Kidney epithelial cell (primary cell): ENCODE measurements around the gene DDX42. TPM values are rescaled to one million over a fixed set of nuclear protein-coding genes. Genes with fewer than 3 reads are reported as not detected.

Experiments
- DNase-seq: peaks from one replicate; pipeline ENCODE4 v3.0.0-alpha.2; 2010; ENCODE audit warnings: low read depth
- H3K27me3 ChIP-seq: 2 replicates; pipeline ENCODE4 v1.6.0; 2011; ENCODE audit warnings: low read length; ENCODE audit not compliant: control insufficient read depth, insufficient read depth
- H3K36me3 ChIP-seq: 2 replicates; pipeline ENCODE4 v1.5.1; 2011; ENCODE audit warnings: low read length; ENCODE audit not compliant: control insufficient read depth, insufficient read depth
- H3K4me3 ChIP-seq: 2 replicates; pipeline ENCODE4 v1.5.1; 2011; ENCODE audit warnings: low read depth, mild to moderate bottlenecking, control low read depth, low read length
- CTCF ChIP-seq: IDR thresholded peaks from 2 replicates; pipeline ENCODE4 v1.5.1; 2011; ENCODE audit warnings: mild to moderate bottlenecking, moderate library complexity, low read length, control low read depth, inconsistent platforms; ENCODE audit not compliant: insufficient read depth, poor library complexity, severe bottlenecking
- total RNA-seq: library from RNA; depleted of rRNA; stranded (reverse); fragments of >200 nt; gene quantifications from 2 replicates; pipeline ENCODE4 v1.2.3, GENCODE V29; 2015

DDX42 gene
- total RNA-seq, 1 donor from 2014 or later = 55.7 TPM

GRCh38 chr17:63751806-63752205, 22.2 kb upstream of the DDX42 start:
- no peaks in the 10 kb centered on the region for H3K27me3 ChIP-seq
- no peak overlapping the region for H3K4me3 ChIP-seq

GRCh38 chr17:63752707-63753106, 21.3 kb upstream of the DDX42 start:
- Histone ChIP-seq H3K27me3 (no peaks in the 10 kb centered on the region), H3K36me3 (peaks cover 3% of the 10 kb centered on the region), H3K4me3 (no peak overlapping the region)
- no peak for DNase-seq
- no peak for TF ChIP-seq CTCF

More at GRCh38 chr17:63751806-63752205, 22.2 kb upstream of the DDX42 start:
- TF ChIP-seq CTCF = no peak
- DNase-seq = no peak
- peaks cover 3% of the 10 kb centered on the region for H3K36me3 ChIP-seq

- no peak for DNase-seq
- Histone ChIP-seq H3K36me3 (peaks cover 3% of the 10 kb centered on the region), H3K27me3 (no peaks in the 10 kb centered on the region), H3K4me3 (no peak overlapping the region)
- TF ChIP-seq CTCF = no peak
These were observed 20.8 kb upstream of the DDX42 start for GRCh38 chr17:63753215-63753614.

GRCh38 chr17:63754046-63754445, 19.9 kb upstream of the DDX42 start:
- no peak overlapping the region for H3K4me3 ChIP-seq
- no peak for TF ChIP-seq CTCF
- no peak for DNase-seq
- H3K36me3 ChIP-seq = peaks cover 3% of the 10 kb centered on the region
- no peaks in the 10 kb centered on the region for H3K27me3 ChIP-seq

- no peak overlapping the region for H3K4me3 ChIP-seq
- no peak for DNase-seq
- H3K27me3 ChIP-seq = no peaks in the 10 kb centered on the region
- peaks cover 1% of the 10 kb centered on the region for H3K36me3 ChIP-seq
- no peak for TF ChIP-seq CTCF
These were observed 15.5 kb upstream of the DDX42 start for GRCh38 chr17:63758428-63758827.

- DNase-seq = no peak
- TF ChIP-seq CTCF = no peak
- Histone ChIP-seq H3K4me3 (no peak overlapping the region), H3K36me3 (no peaks in the 10 kb centered on the region), H3K27me3 (no peaks in the 10 kb centered on the region)
These were observed 13.0 kb upstream of the DDX42 start for GRCh38 chr17:63760771-63761539.
